GM12873 (cell line): ENCODE data around the gene GPNMB.

ENCODE experiments used
- CTCF ChIP-seq: IDR thresholded peaks from 2 replicates; pipeline ENCODE4 v1.5.1; 2012; ENCODE audit warnings: low read depth, mild to moderate bottlenecking, moderate library complexity, low read length, control low read depth; ENCODE audit not compliant: insufficient read depth; ENCODE audit errors: missing control alignments

The GPNMB gene

GRCh38 chr7:23216021-23216420, 30.6 kb upstream of the GPNMB start:
- TF ChIP-seq CTCF = no peak

- no peak for TF ChIP-seq CTCF
Measured at GRCh38 chr7:23218196-23218595, 28.4 kb upstream of the GPNMB start.

- TF ChIP-seq CTCF = no peak
Measured at GRCh38 chr7:23220690-23221305, 25.8 kb upstream of the GPNMB start.

GRCh38 chr7:23222439-23223030, 24.0 kb upstream of the GPNMB start:
- no peak for TF ChIP-seq CTCF

- TF ChIP-seq CTCF = no peak
Measured at GRCh38 chr7:23226844-23227450, 19.6 kb upstream of the GPNMB start.

GRCh38 chr7:23228412-23228811, 18.2 kb upstream of the GPNMB start:
- no peak for TF ChIP-seq CTCF

- TF ChIP-seq CTCF = no peak
Measured at GRCh38 chr7:23230641-23231101, 15.9 kb upstream of the GPNMB start.
